HG02943 (cell line): Measurements from ENCODE around the gene TMEM88.

Experiments
- ATAC-seq: cut with Tn5 transposase; IDR thresholded peaks from one replicate; pipeline ENCODE4 v1.9.1; 2021; ENCODE audit warnings: mild to moderate bottlenecking, low read depth, moderate library complexity; ENCODE audit not compliant: unreplicated experiment

The TMEM88 gene

GRCh38 chr17:7843257-7843535 is 11.7 kb upstream of the TMEM88 start:
- ATAC-seq, result no peak

DNA sequence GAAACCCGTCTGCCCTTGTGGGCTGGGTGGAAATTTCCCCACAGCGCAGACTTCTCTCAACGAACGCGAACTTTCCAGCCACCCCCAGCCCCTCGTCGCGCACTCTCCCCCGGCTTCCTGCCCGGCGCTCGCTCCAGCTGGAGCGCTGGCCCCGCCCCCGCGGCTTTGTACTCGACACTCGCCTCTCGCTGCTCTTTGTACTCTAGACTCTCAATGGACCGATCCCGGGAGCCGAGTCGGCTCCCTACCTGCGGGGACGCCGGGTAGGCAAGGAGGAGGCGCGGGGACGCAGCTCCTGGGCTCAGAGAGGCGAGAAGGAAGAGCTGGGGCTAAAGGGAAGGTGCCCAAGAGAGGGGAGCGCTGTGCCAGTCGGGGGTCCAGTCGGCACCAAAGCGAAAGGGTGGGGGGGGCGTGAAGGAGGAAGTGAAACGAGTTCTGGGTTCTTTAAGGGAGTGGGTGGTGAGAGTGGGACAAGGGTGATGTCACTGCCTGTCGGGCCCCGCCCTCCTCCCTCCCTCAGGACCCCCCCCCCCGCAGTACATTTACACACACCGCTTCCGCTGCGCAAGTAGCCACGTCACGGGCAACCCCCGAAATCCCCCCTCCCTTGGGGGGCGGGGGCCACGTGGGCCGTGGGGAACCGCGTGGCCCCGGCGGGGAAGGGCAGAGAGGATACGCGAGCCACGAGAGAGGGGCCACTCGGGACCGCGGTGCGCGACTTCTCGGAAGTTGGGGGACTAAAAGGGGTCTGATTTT is 11.2 kb upstream of the TMEM88 start:
- peak; percentile 34 for ATAC-seq

DNA sequence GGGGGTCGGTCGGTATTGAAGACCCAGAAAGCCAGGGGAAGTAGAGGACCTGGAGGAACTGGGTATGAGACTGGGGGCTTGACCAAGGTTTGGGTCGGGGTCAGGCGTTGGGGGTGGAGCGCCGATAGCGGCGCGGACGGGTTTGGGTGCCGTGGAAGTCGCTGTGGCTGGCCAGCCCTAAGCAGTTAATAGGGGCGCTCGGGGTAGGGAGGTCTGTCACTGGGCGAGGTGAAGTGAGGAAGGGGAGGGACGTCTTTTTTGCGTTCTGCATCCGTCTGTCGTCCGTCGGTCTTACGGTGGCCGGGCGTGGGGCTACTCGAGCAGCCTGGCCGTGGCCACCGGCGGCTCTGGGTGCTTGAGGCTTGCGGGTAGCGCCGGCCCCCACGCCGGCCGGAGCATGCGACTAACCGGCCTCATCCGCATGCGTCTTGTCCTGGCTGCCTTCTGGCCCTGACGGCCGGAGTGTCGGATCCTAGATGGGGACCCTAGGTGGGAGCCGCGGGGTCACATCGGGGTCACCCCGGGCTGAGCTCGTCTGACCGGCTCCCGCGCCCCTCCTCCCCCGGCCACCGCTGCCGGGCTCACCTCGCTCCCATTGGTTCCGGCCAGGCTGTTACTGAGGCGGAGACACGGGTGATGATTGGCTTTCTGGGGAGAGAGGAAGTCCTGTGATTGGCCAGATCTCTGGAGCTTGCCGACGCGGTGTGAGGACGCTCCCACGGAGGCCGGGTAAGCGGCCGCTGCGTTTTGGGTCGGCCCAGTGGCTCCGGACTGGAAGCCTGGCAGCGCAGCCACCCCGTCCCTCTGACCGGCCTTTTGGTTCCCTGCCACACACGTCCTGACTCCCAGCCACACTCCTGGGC is 10.3 kb upstream of the TMEM88 start:
- ATAC-seq, result peak; percentile 44

GRCh38 chr17:7845359-7846062 is 9.4 kb upstream of the TMEM88 start:
- ATAC-seq, result no peak

DNA sequence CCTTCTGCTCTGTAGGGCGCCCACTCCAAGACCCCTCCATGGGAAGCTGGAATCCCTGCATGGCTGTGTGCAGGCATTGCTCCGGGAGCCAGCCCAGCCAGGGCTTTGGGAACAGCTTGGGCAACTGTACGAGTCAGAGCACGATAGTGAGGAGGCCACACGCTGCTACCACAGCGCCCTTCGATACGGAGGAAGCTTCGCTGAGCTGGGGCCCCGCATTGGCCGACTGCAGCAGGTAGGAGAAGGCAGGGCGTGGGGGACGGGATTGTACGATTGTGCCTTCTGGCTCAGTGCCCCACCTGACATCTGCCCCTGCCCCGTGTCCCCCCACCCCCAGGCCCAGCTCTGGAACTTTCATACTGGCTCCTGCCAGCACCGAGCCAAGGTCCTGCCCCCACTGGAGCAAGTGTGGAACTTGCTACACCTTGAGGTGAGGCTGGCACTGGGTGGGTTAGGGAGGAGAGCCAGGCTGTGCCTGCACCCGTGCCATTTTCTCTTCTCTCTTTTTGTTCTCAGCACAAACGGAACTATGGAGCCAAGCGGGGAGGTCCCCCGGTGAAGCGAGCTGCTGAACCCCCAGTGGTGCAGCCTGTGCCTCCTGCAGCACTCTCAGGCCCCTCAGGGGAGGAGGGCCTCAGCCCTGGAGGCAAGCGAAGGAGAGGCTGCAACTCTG is 8.7 kb upstream of the TMEM88 start:
- no peak for ATAC-seq

DNA sequence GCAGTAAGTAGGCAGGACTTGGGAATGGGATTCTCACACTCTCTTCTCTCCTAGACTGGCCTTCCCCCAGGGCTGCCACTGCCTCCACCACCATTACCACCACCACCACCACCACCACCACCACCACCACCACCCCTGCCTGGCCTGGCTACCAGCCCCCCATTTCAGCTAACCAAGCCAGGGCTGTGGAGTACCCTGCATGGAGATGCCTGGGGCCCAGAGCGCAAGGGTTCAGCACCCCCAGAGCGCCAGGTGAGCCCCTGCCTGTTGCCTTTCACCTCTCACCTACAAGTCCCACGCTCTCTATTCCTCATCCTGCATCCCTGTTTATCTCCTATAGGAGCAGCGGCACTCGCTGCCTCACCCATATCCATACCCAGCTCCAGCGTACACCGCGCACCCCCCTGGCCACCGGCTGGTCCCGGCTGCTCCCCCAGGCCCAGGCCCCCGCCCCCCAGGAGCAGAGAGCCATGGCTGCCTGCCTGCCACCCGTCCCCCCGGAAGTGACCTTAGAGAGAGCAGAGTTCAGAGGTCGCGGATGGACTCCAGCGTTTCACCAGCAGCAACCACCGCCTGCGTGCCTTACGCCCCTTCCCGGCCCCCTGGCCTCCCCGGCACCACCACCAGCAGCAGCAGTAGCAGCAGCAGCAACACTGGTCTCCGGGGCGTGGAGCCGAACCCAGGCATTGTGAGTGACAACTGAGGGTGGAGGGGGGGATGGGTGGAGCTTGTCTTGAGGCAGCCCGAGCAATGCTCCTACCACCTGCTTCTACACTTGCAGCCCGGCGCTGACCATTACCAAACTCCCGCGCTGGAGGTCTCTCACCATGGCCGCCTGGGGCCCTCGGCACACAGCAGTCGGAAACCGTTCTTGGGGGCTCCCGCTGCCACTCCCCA is 7.9 kb upstream of the TMEM88 start:
- no peak for ATAC-seq

DNA sequence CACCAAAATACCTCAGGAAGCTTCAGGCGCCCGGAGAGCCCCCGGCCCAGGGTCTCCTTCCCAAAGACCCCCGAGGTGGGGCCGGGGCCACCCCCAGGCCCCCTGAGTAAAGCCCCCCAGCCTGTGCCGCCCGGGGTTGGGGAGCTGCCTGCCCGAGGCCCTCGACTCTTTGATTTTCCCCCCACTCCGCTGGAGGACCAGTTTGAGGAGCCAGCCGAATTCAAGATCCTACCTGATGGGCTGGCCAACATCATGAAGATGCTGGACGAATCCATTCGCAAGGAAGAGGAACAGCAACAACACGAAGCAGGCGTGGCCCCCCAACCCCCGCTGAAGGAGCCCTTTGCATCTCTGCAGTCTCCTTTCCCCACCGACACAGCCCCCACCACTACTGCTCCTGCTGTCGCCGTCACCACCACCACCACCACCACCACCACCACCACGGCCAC is 6.7 kb upstream of the TMEM88 start:
- no peak for ATAC-seq

- ATAC-seq, result no peak
Observed at GRCh38 chr17:7848739-7849129, 6.1 kb upstream of the TMEM88 start.

DNA sequence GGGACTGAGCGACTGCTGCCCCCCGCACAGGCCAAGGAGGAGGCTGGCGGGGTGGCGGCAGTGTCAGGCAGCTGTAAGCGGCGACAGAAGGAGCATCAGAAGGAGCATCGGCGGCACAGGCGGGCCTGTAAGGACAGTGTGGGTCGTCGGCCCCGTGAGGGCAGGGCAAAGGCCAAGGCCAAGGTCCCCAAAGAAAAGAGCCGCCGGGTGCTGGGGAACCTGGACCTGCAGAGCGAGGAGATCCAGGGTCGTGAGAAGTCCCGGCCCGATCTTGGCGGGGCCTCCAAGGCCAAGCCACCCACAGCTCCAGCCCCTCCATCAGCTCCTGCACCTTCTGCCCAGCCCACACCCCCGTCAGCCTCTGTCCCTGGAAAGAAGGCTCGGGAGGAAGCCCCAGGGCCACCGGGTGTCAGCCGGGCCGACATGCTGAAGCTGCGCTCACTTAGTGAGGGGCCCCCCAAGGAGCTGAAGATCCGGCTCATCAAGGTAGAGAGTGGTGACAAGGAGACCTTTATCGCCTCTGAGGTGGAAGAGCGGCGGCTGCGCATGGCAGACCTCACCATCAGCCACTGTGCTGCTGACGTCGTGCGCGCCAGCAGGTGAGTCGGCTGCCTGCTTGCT is 5.6 kb upstream of the TMEM88 start:
- ATAC-seq, result no peak

DNA sequence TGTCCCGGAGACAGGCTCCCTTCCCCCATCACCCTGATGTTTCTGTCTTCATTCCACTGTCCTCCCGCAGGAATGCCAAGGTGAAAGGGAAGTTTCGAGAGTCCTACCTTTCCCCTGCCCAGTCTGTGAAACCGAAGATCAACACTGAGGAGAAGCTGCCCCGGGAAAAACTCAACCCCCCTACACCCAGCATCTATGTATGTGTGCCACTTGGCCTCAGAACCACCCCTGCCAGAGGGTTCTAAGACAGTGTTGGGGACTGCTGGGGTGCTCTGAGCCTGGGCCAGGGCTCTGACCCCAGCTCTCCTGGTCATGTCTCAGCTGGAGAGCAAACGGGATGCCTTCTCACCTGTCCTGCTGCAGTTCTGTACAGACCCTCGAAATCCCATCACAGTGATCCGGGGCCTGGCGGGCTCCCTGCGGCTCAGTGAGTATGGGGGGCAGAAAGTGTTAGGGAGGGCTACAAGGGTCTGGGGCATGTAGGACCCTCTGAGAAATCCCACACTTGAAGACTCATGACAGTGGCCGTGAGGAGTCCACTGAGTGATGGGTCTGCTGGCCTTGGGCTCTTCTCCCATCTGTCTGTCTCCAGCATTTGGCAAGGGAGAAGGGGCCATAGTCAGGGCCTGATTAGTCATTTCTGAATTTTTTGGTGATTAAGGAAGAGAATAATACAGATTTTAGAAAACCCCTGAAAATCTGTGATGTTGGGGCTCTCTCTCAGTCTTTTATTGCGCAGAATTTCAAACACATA is 4.9 kb upstream of the TMEM88 start:
- no peak for ATAC-seq

- ATAC-seq, result no peak
Observed at GRCh38 chr17:7850701-7851437, 4.0 kb upstream of the TMEM88 start.

DNA sequence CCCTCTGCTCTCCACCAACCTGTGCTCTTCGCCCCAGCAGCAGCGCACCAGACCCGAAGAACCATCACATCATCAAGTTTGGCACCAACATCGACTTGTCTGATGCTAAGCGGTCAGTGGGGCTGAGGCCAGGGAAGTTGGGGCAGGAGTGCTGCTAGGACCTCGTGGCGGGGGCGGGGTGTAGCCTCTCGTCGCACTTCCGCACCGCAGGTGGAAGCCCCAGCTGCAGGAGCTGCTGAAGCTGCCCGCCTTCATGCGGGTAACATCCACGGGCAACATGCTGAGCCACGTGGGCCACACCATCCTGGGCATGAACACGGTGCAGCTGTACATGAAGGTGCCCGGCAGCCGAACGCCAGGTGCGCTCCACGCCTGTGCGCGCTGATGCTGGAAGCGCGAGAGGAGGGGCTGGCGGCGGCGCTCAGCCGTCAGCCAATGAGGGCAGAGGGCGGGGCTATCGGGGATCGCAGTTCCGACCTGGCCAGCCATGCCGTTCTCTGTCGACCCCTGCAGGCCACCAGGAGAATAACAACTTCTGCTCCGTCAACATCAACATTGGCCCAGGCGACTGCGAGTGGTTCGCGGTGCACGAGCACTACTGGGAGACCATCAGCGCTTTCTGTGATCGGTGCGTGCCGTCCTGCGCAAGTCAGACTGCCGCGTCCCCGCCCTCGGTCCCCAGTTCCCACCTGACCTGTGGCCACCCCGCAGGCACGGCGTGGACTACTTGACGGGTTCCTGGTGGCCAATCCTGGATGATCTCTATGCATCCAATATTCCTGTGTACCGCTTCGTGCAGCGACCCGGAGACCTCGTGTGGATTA is 3.2 kb upstream of the TMEM88 start:
- ATAC-seq, result peak; percentile 63

GRCh38 chr17:7852262-7852670 is 2.6 kb upstream of the TMEM88 start:
- no peak for ATAC-seq

- ATAC-seq, result no peak
Observed at GRCh38 chr17:7852919-7853690, 1.8 kb upstream of the TMEM88 start.

DNA sequence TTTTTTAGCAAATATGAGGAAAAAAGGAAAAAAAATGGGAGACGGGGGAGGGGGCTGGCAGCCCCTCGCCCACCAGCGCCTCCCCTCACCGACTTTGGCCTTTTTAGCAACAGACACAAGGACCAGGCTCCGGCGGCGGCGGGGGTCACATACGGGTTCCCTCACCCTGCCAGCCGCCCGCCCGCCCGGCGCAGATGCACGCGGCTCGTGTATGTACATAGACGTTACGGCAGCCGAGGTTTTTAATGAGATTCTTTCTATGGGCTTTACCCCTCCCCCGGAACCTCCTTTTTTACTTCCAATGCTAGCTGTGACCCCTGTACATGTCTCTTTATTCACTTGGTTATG is 1.2 kb upstream of the TMEM88 start:
- no peak for ATAC-seq

DNA sequence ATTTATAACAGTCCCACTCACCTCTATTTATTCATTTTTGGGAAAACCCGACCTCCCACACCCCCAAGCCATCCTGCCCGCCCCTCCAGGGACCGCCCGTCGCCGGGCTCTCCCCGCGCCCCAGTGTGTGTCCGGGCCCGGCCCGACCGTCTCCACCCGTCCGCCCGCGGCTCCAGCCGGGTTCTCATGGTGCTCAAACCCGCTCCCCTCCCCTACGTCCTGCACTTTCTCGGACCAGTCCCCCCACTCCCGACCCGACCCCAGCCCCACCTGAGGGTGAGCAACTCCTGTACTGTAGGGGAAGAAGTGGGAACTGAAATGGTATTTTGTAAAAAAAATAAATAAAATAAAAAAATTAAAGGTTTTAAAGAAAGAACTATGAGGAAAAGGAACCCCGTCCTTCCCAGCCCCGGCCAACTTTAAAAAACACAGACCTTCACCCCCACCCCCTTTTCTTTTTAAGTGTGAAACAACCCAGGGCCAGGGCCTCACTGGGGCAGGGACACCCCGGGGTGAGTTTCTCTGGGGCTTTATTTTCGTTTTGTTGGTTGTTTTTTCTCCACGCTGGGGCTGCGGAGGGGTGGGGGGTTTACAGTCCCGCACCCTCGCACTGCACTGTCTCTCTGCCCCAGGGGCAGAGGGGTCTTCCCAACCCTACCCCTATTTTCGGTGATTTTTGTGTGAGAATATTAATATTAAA is 638 bp upstream of the TMEM88 start:
- ATAC-seq, result no peak
